ENCODE measurements around the gene TMC1.

DNA sequence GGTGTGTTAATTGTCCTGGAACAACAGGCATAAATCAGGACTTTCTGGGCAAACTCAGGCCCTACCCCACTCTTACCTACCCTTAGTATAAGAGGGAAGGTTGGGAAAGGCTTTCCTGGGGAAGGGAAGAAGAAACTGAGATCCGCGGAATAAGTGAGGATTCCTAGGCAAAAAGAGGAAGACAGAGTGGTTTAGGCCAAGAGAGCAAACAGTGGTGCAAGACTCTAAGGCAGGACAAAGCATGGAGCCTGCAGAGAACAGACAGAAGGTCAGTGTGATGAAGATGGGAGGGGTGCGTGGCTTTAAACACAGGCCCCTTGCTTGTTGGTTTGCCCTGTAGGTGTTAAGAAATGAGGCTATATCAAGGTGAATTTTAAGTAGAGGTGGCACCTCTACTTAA is 69.4 kb downstream of the TMC1 start:
- TF ChIP-seq, protein P1, sequence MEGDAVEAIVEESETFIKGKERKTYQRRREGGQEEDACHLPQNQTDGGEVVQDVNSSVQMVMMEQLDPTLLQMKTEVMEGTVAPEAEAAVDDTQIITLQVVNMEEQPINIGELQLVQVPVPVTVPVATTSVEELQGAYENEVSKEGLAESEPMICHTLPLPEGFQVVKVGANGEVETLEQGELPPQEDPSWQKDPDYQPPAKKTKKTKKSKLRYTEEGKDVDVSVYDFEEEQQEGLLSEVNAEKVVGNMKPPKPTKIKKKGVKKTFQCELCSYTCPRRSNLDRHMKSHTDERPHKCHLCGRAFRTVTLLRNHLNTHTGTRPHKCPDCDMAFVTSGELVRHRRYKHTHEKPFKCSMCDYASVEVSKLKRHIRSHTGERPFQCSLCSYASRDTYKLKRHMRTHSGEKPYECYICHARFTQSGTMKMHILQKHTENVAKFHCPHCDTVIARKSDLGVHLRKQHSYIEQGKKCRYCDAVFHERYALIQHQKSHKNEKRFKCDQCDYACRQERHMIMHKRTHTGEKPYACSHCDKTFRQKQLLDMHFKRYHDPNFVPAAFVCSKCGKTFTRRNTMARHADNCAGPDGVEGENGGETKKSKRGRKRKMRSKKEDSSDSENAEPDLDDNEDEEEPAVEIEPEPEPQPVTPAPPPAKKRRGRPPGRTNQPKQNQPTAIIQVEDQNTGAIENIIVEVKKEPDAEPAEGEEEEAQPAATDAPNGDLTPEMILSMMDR (IDR thresholded peaks at IDR 0.05; ENCODE audit: low read length), result no peak
- TF ChIP-seq EZH2 (IDR thresholded peaks at IDR 0.05; ENCODE audit: borderline replicate concordance, low read length), result no peak

All from OCI-LY1 (cell line).